ENCODE measurements around the gene GNG14.
"Not testable (repeated sequence)": the region's sequence is repeated elsewhere in the genome, so short reads cannot be mapped to it uniquely, and the experiment has no call there.

GNG14 gene

DNA sequence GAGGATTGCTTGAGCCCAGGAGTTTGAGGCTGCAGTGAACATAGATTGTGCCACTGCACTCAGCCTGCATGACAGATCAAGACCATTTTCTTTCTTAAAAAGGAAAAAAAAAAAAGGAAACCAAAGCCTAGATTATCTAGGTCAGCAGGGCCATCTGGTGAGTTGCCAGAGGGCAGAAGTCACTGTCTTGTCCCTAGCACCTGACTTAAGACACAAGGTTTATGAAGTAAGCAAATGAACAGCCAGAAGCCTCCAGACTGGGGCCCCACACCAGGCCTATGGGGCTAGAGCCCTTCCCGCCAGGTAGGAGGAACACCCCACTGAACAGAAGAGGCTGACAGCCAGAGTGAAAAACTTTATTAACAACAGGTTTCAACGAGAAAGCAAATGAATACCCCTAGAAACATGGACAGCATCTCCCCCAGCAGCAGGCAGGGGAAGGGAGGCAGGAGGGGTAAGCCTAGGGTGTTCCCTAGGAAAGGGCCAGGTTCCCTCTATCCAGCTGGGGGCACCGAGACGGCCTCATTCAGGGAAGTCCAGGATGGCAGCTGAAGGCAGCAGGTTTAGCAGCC is 20.0 kb upstream of the GNG14 start:
- DNase-seq, result no peak

DNA sequence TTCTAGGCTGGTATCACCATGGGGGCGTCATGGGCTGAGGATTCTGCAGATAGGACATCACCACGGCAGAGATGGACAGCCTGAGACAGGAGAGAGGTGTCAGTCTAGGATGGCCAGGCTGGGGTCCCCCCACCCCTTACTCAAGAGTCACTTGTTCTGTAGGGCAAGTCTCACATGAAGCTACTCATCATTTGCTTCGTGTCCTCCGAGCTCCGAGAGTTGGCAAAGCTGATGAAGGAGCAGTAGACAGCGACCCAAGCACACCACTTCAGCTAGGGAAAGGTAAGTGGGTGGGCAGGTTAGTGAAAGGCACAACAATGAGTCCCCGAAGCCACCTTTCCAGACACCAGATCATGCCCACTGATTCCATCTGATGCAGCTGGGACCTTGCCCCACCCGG is 19.5 kb upstream of the GNG14 start:
- DNase-seq, result no peak

DNA sequence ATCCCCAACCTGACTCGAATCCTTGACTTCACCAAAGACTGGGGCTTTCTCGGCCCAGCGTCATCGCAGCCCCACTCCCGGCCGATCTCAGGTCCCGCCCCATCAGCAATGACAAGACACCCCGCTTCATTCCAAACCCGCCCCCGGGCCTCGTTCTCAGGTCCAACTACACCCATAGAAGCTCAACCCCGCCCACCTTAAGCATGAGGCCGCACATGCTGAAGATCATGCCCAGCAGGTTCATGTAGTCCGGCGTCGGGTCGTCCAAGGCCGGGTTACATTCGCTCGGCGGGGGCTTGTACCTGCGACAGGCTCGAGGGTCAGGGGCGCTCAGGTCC is 18.9 kb upstream of the GNG14 start:
- DNase-seq, result peak; percentile 77 to 78

DNA sequence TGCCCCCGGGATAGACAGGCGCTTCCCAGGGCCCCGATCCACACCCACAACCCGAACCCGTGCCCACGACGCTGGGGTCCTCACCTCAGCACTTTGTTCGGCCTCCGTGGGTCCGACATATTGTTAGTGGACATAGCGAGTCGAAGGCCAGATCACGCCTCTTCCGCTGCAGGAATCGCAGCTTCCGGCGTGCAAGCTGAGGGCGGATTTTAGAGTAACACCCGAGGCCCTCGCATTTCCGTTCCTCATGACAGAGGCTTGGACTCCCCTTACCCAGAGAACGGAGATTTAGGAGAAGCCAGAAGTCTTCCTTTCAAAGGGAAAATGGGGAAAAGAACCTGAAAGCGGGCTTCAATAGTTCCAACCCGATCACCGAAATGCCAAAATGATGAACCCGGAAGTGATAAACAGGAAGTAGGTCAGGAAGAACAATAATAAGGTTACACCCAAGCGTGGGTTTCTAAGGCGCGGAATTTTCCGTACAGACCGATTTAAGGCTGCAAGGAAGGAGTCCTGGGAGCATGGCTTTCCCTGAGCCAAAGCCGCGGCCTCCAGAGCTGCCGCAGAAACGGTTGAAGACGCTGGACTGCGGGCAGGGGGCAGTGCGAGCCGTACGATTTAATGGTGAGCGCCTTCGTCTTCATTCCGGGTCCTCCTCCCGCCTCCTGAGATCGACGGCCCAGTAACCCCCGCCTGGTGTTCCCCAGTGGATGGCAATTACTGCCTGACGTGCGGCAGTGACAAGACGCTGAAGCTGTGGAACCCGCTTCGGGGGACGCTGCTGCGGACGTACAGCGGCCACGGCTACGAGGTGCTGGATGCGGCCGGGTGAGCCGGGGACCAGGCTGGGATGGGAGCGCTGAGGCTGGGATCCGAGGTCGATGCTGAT is 18.3 kb upstream of the GNG14 start:
- DNase-seq, result peak; percentile 86 to 88

DNA sequence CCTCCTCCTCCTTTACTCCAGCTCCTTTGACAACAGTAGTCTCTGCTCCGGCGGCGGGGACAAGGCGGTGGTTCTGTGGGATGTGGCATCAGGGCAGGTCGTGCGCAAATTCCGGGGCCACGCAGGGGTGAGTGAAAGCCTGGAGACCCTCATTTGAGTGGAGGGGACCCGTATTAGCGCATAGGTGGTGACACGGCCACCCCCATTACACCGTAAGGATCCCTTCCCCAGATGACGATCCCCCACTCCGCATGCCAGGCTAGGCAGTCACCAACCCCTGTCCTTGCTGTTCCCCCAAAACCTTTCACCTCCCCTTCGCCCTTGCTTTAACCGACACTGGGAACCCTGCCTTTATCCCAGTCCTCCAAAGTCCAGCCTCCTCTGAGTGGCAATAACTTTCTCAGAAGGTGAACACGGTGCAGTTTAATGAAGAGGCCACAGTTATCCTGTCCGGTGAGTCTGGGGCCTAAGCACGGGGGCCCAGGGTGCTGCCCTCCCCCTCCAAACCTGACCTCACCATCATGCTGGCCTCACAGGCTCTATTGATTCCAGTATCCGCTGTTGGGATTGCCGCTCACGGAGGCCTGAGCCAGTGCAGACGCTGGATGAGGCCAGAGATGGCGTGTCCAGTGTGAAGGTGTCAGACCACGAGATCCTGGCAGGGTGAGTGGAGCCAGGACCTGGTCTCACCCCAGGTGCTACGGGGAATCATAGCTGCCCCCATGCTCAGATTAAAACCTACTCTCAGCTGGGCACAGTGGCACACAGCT is 17.5 kb upstream of the GNG14 start:
- DNase-seq, result peak in 1 of 2 experiments; percentile 41

DNA sequence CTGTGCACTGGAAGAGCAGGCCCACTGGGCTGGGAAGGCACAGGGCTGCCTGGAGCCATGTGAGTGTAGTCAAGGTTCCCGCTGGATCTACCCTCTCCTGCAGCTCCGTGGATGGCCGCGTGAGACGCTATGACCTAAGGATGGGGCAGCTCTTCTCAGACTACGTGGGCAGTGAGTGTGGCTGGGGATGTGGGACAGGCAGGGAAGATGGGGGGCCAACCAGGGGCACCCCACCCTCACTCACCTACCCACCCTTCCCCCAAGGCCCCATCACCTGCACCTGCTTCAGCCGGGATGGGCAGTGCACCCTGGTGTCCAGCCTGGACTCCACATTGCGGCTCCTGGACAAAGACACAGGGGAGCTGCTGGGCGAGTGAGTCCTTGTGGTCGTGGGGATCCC is 15.1 kb upstream of the GNG14 start:
- DNase-seq, result no peak

DNA sequence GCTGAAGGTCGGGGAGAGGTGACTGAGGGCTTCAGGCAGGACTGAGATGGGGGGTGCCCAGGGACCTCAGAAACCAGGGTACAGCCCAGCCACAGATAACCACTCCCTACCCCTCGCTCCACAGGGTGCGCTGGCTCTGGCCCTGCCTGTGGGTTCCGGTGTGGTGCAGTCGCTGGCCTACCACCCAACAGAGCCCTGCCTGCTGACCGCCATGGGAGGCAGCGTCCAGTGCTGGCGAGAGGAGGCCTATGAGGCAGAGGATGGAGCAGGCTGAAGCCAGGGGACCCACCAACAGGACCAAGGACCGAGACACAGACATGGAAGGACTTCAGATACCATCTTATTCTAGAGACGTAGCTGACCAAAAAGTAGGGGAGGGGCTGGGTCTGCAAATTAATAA is 12.4 kb upstream of the GNG14 start:
- no peak for DNase-seq

DNA sequence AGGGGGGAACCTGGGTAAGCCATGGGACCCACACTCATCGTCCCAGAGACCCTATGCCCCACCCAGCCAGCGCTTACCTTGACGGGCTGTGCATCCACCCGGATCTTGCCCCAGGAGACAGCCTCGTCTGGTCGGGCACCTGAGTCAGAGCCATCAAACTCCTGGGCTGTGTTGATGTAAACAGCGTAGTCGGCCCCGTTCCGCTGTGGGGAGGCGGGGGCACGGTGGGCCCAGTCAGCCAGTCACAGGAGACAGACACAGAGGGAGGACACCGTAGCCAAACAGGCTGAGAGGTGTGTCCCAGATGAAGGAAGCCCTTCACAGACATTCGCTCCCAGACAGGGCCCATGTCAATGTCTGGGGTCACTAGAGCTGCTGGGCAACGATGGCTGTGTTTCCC is 11.9 kb upstream of the GNG14 start:
- DNase-seq, result no peak

DNA sequence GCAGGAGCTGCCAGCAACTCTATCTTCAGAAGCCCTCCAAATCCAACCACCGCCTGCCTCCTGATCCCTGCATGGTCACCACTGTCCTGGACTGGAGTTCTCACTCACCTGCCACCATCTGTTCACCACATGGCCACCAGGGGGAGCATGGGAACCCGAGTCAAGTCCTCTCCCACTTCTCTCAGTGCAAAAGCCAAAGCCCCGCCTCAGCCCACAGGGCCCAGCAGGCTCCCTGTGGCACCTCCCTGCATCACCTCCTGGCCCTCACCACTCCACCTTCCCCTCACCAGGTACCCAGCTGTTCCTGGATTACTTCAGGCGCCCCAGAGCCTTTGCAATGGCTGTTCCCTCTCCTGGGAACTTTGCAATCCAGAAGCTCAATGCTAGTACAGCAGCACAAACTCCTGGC is 11.4 kb upstream of the GNG14 start:
- DNase-seq, result peak; percentile 94 to 95

DNA sequence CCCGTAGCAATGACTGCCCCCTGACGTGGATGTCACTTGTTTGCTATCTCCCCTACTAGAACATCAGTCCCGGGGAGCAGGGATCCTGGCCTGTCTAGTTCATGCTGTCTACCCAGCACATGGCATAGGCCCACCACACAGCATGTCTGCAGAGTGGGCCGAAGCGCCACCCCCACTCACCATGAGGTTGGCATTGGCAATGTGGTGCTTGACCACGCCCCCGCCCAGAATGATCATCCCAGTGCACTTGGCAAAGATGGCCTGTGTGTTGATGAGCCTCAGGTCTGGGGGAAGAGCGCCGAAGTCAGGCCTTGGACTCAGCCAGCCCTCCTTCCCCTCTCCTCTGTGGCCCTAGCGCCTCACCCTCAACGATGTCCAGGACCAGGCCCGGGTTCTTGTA is 10.9 kb upstream of the GNG14 start:
- no peak for DNase-seq

DNA sequence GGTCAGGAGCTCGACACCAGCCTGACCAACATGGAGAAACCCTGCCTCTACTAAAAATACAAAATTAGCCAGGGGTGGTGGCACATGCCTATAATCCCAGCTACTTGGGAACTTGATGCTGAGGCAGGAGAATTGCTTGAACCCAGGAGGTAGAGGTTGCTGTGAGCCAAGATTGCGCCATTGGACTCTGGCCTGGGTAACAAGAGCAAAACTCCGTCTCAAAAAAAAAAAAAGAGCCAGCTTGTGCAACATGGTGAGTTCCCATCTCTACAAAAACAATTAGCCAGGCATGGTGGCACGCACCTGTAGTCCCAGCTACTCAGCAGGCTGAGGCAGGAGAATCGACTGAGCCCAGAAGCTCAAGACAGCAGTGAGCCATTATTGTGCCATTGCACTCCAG is 9.8 kb upstream of the GNG14 start:
- not testable (repeated sequence) for DNase-seq

DNA sequence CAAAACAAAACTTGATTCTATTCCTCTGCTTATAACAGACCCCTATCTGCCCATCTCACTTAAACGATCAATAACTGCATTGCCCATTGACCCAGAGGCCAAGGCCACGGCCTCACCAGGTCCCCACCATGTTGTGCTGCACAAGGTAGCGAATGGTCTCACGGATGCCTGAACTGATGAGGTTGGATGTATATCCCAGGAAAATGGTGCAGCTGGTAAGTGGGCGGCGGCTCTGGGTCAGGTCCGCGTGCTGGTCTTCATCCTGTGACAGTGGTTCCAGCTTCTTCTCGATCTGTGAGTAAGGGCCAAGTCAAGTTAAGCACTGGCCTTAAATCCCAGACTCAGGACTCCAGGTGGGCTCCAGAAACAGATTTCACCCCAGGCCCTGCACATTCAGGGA is 7.8 kb upstream of the GNG14 start:
- DNase-seq, result no peak

DNA sequence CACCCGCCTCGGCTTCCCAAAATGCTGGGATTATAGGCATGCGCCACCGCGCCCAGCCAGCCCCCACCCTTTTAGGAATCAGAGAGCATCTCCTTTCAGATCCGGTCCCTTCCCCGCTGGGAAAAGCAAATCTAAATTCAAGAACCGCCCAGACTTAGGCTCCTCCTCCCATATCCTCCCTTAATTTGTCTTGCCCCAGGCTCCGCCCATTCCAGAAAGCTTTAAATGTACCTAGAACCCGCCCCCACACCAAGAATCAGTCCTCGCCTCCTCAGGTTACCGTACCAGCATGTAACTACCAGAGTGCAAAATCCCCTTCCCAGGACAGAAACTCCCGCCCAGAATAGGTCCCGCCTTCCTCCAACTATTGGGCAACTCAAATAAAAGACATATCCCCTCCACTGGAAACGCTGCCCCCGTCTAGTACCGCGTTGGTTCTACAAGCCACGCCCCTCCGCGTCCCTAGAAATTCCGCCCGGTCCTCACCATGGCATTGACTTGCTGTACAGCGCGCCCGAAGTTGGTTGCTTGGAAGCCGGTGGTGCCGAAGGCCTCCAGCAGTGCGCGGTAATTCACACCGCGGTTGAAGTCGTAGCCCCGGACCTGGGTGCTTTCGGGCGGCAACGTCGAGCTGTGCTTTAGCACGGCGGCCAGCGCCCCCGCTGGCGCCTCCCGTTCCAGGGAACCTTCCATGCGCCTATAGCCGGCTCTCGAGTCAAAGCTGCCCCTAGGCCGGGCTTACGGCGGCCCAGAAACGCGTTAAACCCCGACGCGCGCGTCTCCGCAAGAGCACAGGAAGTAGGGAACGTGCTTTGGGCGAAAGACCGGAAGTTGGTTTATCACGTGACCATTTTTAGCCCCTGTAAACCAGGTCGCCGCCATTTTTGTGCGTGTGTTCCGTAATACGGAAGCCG is 6.5 kb upstream of the GNG14 start, which contains the start of gene DHPS:
Gene DHPS (minus strand): TSS at position 807 of the 914 bp plus-strand sequence. CDS start 114 bp downstream, at position 693.
- peak; percentile 90 to 91 for DNase-seq

DNA sequence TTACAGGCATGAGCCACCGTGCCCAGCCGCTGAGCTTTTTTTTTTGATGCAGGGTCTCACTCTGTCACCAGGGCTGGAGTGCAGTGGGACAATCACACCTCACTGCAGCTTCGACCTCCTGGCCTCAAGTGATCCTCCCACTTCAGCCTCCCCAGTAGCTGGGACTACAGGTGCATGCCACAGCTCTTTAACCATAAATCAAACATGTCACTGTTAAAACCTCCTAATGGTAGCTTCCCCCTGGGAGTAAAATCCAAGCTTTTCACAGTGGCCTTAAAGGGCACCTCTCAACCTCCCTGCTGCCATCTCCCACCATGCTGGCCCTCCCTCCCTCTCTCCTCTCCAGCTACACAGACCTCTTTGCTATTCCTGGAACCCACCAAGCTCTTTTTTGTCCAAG is 2.0 kb upstream of the GNG14 start:
- no peak for DNase-seq

DNA sequence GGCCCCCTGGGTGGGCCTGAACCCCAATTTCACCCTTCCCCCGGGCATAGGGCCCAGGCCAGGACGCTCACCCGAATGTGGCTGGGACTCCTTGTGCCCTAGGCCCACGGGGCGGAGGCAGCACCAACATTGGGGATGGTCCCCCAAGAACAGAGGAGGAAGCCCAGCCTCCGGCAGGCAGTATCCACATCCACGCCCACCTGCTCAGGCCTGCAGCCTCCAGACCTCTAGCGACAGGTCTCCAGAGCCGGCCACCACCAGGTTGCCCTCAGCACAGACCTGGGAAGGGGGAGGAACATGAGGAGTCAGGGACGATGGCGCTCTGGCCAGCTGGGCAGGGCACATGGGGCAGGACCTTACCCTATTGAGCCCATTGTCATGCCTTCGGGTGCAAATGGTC is 1.2 kb downstream of the GNG14 start:
- no peak for DNase-seq

DNA sequence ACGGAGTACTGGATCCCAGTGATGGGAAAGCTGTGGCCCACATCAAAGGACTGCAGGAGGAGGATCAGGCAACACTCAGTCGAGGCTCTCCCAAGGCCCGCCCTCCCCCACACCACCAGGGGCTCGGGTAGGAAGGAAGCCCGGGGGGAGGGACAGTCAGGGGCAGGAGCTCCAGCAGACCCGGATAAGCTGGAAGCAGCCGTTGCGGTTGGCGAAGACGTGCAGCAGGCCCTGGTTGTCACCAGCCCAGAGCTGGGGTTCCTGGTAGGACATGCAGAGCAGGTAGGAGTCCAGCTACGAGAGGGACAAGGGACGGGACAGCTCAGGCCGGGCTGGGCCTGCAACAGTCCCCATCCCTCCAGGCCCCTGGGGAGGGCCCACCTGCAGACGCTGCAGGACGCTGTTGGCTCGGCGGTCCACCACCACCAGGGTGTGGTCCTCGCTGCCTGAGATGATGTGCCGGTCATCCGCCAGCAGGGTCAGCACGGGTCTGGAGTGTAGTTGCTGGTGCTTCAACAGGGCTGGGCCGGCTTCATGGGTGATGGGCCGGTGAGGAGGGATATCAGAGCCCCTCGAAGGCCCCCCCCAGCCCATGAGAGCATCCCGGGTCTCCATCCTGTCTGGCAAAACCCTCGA is 1.9 kb downstream of the GNG14 start:
- no peak for DNase-seq

DNA sequence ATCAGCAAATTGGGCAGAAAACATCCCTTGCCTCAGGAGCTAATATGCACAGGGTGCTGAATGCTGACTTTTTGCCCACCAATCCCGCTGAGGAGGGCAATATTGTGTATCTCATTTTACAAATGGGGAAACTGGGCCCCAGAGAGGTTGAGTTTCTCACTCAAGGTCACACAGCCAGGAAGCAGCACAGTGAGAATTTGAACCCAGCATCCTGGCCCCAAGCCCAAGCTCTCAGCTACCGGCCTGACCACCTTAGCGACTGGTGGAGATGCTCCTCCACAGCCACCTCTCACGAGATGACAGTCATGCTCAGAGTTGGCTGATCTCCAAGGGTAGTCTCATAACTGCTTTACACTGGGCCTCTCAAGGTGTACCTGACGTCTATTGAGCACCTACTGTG is 5.2 kb downstream of the GNG14 start:
- no peak for DNase-seq

DNA sequence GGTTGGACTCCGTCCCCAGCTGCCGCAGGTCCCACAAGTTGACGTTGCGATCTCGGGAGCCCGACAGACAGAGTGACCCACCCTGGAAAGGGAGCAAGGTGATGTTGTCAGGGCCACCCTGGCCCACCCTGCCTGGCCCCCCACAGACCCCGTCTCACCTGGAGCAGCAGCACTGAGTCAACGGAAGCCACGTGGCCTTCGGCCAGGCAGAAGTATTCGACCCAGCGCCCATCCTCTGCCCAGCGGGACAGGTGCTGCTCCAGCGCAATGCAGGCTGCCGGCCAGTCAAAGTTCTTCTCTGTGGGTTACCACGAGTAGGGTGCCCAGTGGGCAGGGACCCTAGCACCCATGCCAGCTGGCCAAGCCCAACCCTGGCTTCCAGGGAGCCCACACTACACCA is 6.8 kb downstream of the GNG14 start:
- DNase-seq, result no peak

DNA sequence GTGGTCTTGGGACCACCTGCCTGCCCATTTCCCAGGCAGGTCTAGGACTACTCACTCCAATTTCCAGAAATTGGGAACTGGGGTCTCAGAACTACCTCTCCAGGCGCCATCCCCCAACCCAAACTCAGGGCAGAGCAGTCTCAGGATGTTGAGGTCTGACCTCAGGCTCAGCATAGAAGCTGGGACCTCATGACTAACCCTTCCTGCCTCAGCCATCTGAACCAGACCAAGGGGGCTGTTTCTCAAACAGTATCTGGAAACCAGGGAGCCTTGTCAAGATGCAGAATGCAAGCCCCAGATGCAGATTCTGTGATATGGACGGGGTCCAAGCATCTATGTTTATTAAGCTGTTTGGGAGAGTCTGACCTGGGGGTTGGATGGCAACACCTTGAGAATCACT is 7.3 kb downstream of the GNG14 start:
- no peak for DNase-seq

DNA sequence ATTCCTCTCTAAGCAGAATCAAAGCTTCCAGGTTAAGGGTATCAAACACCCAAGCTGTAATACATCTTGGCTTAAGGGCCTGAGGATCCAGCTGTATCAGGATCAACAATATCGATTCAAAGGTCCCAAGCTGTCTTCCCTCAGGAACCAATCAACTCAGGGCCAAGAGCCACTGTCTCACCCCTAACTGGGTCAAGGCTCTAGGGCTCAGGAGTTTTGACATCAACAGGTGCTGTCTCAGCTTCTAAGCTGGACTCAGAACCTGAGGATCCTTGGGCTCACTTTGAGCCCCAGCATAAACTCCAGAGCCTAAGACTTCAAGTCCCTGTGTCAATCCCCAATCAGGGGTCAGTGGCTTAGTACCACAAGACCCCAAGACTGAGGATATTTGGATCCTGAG is 7.7 kb downstream of the GNG14 start:
- DNase-seq, result no peak

DNA sequence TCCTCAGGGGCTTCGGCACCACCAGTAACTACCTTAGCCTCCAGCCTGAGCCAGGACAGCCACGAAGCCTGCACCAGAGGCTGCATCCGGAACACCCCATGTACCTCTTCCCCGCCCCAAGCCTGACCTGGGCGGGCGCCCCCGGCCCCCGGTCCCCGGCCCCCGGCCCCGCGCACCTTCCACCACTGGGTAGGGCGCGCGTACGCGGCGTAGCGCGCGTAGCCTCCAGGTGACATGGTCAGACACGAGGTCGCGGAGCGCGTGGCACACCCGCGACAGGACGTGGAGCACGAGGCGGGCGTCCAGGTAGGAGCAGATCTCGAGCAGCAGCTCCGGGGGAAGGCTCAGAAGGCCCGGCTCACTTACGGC is 8.2 kb downstream of the GNG14 start:
- DNase-seq, result peak in 1 of 2 experiments; percentile 44

All from activated T-cell treated with anti-CD3 and anti-CD28 coated beads, Interleukin-2, amount 50 U/mL, for 48 hours (primary cell).